ENCODE measurements around the gene CNTNAP2.

CNTNAP2 gene

DNA sequence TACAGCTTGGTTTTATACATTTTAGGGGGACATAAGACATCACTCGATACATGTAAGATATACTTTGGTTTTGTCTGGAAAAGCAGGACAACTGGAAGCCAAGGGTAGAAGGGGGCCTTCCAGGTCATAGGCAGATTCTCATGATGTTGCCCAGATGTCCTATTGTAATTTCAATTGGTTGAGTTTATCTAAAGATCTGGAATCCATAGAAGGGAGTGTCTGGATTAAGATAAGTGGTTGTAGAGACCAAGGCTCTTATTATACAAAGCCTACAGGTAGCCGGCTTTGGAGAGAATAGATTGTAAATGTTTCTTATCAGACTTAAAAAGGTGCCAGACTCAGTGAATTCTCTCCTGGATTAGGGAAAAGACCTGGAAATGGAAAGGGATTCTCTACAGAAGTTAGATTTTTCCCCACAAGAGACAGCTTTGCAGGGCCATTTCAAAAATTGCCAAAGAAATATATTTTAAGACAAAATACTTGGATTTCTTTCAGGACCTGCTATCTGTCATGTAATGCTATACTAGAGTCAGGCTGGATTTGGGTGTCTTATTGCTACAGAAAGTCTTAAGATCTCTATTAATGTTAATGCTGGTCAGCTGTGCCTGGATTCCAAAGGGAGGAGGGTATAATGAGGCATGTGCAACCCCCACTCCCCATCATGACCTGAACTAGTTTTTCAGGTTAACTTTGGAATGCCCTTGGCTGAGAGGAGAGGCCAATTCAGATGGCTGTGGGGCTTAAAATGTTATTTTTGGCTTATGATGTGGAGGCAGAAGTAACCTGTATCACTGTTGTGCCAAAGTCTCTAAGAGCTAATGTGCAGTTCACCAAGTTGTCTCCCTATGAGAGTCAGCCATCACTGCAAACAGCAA lies 1962.8 kb downstream of the CNTNAP2 start:
- DNase-seq: no peak

DNA sequence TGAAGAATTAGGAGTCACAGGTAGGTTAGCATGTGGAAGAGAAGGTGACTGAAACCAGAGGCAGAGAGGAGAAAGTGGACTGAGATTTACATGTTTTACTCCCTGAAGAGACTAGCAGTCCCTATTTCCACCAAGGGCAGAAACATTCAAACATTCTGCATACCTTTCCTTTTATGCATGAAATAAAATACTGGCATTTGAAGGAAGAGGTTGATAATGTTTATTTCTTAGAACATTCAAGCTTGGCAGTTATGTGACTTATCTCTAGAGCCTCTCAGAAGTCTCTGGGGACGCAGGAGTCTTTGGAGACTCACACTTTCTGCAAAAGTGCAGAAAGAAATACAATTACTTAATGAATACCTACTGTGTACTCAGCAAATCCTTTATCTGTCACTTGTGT lies 1966.8 kb downstream of the CNTNAP2 start:
- no peak for DNase-seq

DNA sequence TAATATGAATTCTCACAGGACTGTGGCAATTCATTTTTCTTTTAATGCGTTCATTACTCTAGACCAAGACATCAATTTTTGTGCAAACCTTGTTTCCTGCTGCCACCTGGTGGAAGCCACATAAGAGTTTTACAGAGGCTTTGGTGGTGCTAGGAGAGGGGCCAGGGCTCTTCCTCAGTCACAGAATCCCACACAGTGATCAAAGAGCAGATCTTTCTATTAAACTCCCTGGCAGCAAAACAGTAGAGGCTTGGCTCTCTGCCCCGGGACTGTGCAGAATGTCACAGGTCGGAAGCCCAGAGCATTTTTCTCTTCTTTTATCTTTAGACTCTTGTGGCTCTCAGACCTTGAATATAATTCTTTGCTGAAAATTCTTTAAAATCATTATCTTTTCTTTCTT lies 1967.5 kb downstream of the CNTNAP2 start:
- DNase-seq: peak; percentile 83

DNA sequence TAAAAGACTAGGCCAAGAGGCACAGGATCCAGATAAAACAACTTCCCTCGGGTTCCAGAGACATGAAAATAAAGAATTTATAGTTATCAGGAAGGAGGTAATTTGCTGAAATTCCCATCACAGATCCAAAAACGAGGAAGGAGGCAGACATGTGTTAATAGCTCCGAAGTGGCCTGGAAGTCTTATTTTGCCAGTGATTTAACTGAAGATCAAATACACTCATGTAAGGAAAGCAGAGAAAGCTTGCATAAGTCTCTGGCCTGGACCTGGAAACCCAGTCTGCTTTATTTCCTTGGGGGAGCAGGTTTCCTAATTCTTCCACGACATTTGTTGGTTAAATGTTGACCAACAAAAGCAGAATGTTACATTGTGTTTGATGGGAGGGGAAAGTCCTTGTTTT lies 1975.3 kb downstream of the CNTNAP2 start:
- no peak for DNase-seq

DNA sequence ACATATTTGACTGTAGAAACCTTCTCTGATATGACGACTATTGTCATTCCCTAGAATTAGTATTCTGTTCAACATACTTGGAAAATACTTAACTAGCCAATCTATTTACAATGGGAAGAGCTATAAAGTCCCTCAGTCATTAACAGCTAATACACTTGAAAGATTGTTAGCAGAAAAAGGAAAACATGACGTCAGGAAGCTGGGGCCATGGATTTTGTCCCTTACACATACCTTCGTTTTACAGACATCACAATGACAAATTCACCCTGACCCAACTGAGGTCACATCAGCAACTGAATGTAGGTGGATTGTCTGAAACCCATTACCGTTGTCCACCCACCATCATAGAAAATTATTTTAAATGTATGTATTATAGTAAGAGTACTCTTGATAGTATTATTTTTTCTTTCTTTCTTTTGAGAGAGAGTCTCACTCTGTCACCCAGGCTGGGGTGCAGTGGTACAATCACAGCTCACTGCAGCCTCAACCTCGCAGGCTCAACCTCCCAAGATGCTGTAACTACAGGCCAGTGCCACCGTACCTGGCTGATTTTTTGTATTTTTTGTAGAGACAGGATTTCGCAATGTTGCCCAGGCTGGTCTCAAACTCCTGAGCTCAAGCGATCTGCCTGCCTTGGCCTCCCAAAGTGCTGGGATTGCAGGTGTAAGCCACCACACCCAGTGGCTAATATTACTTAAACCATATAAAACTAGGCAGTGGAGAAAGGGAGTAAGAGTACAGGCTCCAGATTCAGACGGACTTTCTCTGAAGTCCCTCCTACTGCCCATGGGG lies 1977.0 kb downstream of the CNTNAP2 start:
- DNase-seq: no peak

DNA sequence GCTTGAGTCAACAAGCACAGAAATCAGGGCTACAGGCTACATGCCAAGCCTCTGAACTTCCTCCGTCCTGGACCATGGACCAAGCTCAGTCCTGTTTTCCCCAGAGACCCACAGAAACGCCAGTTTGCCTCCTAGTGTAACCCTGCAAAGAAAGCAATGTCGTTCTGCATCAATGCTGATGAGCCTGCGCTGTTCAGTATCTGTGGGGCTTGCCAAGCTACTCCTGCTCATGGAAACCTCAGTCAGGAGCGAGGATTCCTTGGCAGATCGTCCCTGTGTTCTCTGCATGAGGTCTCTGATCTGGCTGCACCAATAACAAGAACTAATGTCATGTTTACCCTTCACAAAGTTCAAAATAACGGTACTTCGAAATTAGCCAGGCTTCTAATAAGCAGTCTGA lies 1978.5 kb downstream of the CNTNAP2 start:
- no peak for DNase-seq

DNA sequence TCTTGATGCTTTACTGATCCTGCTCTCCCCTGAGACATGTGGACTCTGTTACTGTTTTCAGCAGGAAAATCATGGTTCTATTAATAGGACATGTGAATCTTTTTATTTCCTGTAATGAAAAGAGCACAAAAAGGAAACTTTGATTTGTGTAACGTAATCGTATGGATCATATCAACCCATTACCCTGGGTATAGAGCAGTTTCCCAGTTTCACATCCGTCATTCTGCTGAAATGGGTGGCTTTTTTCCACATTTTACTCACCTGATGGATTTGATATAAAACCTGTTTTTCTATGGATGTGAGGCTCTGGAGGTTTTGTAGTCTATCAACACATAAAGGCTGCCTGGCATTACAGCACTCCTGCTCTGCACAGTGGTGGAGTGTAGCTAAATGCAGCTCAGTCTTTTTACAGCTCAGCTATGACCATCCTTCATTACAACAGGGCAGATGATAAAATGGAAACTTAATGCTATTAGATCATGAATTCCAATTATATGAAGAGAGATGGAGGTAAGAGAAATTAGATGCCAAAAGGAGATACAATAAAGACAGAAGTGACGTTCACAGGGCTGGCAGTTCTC lies 1987.6 kb downstream of the CNTNAP2 start:
- no peak for DNase-seq

DNA sequence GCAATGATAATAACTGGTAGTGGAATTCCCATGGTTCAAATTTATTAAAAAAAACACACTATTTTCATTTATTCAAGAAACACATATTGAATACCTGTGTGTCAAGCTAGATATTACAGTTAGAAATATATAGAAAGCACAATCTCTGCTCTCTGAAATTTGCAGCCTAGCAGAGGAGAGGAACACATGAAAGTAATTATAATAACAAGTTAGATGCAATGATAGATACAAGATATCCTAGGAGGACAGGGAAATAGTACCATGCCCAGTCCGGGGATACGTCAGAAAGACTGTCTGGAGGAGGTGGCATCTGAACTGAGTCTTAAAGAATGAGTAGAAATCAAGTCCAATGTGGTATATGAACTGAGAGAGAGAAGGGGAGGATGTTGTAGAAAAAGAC lies 1988.3 kb downstream of the CNTNAP2 start:
- DNase-seq: no peak

DNA sequence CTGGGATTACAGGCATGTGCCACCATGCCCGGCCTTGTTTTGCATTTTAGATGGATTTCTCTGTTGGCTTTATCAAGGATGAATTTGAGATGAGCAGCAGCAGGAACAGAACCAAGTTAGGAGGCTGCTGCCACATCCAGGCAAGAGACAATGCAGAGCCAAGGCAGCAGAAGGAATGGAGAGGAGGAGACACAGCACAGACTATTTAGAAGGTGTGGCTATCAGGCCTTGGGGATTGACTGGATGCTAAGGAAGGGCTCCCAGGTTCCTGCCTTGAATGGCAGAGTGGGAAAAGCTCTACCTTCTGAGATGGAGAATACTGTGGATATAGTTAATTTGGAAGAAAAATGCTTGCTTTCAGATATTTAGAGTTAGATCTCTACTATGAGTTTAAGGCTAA lies 1989.3 kb downstream of the CNTNAP2 start:
- no peak for DNase-seq

DNA sequence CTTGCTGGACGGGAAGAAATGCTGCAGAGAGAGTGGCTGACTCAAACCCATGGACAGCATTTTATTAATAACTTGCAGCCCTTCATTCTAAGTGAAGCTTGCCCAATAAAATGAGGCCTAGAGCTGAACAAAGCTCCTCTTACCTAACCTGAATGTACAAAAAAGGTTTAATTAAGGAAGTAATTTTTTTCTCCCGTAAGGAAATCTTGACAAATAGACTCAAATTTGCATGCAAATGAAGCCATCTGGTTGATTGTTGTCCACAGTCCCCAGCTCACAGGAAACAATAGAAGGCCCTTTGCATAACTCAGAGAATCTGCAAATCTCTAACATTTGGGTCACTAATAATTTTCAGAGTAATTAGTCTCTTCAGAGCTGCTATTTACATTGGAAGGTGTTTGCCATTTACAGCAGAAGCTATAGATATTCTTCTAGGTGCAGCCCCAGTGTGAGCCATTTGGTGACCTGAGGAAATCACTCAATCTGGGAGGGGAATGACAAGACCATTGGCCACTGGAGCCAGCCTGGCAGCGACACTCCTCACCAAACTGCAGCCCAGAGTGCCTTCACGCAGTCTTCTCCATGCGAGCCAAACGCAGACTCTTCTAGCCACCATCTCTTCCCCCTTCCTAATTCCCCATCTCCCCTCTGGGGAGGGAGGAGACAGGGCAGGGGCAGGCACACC lies 1991.0 kb downstream of the CNTNAP2 start:
- no peak for DNase-seq

DNA sequence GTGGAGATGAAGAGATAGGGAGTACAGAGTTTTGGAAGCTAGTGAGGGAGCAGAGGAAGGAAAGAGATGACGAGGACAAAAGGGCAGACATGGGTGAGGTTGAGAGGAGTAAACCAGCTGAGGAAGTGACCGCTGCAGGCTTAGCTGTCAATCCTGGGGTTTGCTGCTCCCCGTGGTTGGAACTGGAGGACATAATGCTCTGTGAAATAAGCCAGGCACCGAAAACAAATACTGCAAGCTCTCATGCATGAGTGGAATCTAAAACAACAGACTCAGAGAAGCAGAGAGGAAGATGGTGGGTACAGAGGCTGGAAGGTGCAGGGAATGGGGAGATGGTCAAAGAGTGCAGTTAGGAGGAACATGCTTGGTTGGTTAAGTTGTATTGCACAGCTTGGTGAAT lies 1991.8 kb downstream of the CNTNAP2 start:
- DNase-seq: no peak

DNA sequence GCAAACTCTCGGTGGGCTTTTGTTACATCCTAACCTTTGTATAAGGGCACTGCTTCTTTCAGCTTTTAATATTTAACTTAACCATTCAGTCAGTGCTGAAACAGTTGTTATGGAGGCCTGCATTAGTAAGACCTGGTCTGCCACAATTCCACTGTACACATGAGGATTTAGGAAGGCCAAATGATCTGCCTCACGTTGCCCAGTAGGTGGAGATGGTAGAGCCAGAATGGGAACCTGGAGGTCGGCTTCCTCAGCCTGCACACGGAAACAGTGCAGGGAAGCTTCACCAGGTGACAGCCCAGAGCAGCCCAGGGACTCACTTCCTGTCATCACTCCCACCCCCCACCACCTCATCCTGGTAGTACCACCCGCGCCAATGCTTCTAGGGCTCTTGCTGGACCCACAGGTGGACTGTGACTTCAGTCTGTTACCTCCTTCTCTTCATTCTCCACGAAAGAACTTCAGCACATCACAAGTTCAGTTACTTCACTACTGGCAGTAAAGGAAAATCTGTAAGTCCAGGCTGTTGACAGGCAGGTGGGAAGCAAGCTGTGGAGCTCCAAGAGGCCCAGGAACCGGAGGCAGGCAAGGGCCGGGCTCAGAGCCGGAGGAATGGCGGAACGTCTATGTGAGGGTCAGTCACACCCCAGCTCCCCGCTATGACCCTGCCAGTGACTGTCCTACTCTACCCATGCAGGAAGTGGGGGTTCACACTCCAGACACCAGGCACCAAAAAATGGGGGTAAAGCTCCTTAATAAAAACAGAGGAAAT lies 1993.7 kb downstream of the CNTNAP2 start:
- no peak for DNase-seq

DNA sequence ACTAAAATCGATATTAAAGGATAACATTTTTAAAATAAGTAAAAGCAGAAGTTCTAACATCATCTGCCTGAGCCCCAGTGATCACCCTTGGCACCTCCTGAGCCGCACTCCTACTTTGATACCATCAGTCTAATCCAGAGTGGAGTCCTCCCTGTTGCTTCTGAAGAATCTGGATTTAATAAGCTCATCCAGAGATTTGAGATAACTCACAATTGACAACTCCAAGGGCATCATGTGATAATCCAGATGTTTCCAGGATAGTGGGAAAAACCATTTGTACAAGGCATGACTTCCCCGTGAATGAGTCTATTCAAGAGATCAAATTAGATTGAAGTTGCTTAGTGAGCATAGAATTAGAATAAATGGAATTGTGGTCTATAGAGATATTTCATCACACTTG lies 1998.2 kb downstream of the CNTNAP2 start:
- no peak for DNase-seq

DNA sequence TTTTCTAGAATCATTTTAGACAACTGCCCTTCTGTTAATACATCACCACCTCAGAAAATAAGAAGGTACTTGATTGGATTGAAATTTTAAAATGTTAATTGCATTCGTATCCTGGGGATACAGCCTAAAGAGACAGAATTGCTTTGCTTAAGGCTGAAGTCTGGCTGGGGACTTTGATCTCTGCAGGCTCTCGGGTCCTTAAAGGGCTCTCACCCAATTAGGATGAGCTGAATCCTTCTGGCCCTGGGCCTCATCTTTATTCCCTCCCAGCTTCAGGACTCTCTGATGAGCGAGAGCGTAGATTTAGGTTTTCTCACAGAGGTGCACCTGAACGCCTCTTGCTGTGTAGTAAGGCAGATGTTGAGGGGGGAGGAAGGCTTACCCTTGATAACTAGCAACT lies 1998.7 kb downstream of the CNTNAP2 start:
- no peak for DNase-seq

DNA sequence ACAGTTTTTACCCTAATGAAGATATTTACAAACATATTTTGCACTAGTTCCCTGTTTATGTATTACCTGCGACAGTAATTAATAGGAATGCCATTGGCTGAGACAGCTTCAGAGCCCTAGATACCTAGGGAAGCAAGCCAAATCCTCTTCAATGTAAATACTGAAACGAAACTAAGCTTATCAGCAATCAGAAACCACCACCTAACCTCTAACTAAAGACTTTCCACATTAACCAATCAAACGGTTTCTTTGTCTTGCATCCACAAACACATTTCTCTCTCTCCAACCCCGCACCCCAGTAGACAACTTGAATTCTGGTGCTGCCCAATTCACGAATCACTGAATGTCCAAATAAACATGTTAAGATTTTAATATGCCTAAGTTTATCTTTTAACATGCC lies 1999.6 kb downstream of the CNTNAP2 start:
- peak; percentile 74 for DNase-seq

DNA sequence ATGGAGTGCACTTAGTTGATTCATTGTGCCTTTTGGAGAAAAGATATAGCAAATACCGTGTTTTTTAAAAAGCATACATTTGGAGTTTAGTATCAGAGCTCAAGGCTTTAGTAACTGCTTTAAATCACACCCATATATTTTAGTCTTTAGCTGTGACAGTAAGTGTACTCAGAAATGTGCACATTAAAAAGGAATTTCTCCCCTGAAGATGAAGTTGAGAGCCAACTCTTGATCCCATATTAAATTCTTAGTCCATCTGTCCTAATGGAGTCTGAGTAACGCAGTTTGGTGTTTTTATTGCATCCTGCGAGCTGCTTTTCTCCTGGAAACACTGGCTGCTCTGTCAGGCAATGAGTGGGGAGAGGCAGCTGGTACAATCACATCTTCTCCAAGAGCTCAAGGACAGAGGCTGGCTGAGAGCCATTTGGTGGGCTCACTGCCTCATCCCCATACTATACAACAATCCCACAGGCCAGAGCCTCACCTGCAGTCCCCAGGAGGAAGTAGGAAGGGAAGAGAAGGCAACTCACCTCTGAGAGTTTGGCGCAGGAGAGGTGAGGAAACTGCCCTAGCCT lies 2000.3 kb downstream of the CNTNAP2 start:
- no peak for DNase-seq

DNA sequence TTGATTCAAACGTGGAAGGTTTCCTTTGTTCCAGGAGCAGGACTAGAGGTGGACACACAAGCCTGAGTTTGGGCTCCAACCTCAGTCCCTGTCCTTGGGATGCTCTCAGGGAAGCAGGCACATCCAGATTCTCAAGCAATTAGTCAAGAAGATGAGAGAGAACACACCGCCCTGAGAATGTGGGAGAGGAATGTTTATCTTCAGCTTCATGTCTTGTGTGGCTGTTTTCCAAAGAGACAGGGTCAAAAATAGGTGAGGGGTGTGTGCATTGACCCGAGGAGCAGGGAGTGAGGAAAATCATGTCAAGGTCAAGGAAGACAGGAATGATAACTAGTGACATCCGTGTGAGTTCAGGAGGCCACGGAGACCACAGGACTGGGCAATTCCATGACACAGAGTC lies 2001.8 kb downstream of the CNTNAP2 start:
- no peak for DNase-seq

DNA sequence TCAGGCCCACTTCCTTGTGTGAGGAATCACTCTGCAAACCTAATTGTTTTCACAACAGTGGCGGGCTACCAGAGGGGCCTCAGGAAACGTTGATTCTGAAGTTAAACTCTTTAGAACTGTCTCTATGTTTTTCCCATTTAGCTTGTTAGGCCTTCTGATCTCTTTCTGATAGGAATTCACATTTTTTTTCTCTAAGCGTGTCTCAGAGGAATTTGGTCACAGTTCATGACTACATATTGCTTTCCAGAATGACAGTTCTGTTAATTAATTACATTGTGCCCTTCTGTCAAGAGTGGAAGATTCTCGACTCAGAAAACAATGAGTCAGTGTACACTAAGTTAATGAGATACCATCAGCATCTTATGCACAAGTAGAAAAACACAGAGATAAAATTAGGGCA lies 2004.8 kb downstream of the CNTNAP2 start:
- DNase-seq: no peak

DNA sequence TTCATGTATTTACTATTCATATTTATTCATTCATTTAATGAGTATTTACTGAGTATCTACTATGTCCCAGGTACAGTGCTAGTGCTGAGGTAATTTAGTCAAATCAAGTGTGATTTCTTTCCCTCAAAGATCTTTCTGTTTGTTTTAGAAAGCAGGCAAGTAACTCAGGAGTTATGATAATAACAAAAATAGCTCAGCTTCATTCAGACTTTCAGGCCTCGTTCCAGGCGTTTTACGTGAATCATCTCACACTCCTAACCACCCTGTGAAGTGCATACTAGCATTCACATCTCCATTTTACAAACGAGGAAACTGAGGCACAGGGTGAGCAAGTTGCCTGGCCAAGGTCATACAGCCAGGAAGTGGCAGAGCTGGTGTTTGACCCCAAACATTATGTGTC lies 2005.2 kb downstream of the CNTNAP2 start:
- no peak for DNase-seq

DNA sequence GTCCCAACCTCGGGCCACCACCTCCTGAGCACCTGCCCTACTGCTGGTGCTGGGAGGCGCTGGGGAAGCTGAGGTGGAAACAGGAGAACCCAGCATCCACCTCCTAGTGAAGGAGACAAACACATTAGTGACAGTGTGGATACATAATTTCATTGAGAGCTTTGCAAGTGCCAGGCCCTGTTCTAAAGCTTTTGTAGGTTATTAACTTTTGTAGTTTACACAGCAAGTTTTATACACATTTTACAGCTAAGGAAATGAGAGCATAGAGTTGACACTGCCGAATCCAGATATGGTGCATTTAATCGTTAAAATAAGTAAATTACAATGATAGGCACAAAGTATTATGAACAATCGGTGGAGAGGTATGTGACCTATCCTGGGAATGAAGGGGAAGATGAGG lies 2007.9 kb downstream of the CNTNAP2 start:
- DNase-seq: no peak

DNA sequence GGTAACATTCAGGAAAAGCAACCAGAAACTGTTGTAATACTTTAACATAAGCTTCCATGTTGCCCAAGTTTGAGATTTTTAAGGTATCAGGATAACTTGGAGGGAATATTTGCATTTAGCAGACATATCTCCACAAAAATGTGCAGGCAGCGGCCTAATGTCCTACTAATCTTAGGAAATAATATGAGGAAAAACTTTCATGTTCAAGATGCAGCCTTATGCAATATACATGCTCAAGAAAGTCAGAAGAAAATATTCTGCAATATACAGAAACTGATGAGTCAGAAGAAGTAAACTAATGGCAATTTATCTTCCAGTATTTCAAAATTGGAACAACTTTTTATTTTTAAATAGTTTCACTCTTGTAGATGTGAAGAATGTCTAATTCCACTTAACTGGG lies 2010.8 kb downstream of the CNTNAP2 start:
- no peak for DNase-seq

DNA sequence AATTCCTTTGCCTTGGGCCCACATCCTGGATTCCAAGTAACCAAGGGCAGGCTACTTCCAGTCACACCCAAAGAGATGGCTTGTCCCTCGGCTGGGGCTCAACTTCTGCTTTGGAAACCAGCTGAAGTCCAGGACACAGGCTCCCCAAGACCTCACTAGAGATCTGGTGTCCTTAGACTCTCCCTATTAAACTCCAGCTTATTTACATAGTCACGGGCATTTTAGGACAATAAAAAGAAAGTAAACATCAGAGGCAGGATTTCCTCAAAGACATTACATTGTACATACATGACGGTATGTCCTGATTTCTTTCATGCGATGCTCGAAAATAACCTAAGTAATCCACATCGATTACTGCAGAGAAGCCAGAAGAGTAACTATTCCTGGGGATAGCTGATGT lies 2012.4 kb downstream of the CNTNAP2 start:
- DNase-seq: no peak
